Glomerular endothelial cell (primary cell): Measurements from ENCODE around the gene AGFG2. TPM values are rescaled to one million over a fixed set of nuclear protein-coding genes. Genes with fewer than 3 reads are reported as not detected.

ENCODE experiments used
- DNase-seq: peaks from one replicate; pipeline ENCODE4 v3.0.0-alpha.2; 2011; ENCODE audit warnings: low read depth, low spot score; ENCODE audit errors: extremely low read depth
- total RNA-seq: library from RNA; depleted of rRNA; stranded (reverse); fragments of >200 nt; gene quantifications from 2 replicates; pipeline ENCODE4 v1.2.3, GENCODE V29; 2015

The AGFG2 gene
- total RNA-seq, 1 donor from 2014 or later = 37.3 TPM

DNA sequence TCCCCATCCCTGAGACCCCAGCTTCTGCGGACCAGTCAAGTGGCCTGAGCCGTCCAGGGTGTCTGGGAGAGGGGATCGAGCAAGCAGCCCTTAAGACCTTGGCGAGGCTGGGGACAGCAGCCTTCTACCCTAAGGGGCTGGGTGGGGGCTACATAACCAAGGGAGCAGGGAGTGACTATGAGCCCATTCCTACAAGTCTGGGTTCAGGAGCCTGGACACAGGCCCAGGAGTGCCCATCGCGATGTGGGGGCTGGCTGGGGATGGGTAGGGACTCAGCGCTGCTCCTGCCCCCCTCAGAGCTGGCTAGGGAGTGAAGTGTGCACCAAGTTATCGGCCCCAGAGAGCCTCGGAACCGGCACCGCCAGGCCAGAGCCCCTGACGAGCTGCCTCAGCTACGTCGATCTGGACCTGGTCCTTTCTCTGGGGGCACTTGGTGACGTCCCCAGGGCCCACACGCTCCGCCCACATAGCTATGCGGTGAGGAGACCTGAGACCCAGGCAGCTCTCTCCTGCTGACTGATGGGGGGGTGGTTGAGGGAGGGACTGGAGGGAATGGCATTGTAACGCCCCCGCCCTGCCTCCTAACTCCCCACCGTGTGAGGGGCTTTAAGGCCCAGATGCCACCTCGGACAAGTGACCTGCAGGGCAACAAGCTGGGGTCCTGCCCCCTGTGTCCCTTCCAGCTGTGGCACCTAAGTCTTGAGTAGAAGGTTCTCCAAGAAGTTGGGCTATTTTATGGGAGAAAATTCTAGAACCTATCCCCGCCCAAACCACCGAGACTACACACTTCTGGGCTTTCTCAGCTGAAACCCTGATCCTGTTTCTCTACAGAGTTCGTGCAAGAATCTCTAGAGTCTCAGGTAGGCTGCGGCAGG lies 32.2 kb downstream of the AGFG2 start:
- DNase-seq = no peak

GRCh38 chr7:100571829-100572116 lies 32.8 kb downstream of the AGFG2 start:
- no peak for DNase-seq

DNA sequence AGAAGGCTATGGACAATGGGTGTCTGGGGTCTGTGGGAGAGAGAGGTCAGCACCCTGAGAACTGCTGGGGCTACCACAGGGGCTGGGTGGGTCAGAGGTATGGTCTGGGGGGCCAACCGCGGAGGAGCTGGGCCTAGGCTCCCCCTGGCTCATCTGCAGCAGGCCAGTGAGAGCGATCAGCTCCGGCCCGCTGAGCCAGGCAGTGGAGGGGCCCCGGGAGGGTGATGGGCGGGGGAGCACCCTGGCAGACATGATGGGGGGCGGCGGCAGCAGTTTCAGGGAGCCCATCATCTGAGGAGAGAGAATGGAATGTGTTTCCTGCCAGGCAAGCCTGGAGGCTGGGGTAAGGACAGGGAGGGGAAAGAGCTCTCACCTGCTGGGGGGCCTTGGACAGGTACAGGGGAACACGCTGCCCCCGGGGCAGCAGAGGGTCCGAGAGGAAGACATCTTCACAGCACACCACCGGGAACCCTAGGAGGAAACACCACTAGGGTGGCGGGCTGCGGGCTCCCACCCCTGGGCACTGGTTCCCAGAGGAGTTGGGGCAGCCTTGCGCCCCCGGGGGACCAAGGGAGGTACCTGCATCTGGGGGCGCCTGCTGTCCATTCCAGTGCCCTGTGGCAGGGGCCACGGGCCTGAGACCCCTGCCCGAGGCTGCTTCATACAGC lies 33.4 kb downstream of the AGFG2 start:
- no peak for DNase-seq

DNA sequence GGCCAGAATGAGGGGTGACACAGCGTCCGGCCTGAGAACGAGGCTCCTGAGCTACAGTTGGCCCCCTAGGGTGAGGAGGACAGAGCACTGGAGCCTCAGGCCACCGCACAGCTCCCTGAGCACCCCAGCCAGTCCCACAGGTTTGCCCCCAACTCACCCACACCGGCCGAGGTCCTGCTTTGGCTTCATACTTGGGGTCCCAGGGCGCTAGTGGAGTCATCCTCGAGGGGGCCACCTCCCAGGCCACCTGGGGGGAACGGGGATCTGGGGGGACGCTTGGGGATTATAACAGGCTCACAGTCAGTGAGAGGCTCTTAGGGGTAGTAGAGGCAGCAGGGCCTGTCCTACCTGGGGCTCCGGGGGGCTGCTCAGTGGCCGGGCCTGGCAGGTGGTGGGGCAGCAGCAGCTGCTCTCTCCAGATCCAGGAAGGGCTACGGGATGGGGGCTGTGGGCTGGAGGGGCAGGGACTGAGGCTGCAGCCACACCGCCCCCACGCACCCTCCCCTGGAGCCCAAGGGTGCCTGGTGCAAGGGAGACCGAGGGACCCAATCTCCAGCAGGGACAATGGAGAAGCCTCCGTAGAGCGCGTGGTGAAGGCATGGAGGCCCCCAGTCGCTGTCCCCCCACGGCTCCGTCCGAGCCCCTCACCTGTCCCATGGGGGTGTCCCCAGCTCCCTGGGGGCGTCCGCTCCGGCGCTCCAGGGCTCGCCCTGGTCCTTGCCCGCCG lies 34.1 kb downstream of the AGFG2 start:
- no peak for DNase-seq

DNA sequence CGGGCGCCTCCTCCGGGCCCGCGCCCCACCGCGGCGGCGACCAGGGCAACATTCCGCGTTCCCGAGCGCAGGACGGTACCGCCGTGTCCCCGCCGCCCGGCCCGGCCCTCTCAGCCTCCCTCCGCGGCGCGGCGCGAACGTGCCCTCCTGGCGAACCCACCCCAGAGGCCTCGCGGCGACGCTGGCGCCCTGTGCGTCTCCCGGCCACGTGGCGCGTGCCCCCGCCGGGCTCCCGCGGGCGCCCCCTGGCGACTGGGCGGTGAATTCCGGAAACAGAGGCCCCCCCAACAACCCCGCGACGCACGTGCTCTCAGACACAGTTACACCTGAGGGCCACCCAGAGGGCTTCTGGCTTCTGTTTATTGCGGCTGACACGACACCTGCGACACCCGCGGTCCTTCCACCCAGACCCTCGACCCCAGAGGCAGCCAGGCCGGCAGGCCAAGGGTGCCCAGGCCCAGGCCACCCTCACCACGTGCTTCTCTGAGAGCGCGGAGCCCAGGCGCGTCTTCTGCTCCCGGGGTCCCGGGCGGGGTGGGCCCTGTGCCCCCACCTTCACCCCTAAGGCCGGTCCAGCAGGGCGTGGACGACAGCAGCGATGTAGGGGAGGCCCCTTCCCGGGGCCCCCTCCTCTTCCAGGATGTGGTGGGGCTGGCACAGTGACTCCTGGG lies 34.8 kb downstream of the AGFG2 start, which contains the start of gene SAP25:
TSS of gene SAP25 (minus strand) at position 210 of the 671 bp plus-strand sequence. CDS start at position 52, 158 bp downstream.
- no peak for DNase-seq

- no peak for DNase-seq
Observed at GRCh38 chr7:100574362-100575205, 35.6 kb downstream of the AGFG2 start.

- no peak for DNase-seq
Observed at GRCh38 chr7:100575206-100575631, 36.2 kb downstream of the AGFG2 start.

DNA sequence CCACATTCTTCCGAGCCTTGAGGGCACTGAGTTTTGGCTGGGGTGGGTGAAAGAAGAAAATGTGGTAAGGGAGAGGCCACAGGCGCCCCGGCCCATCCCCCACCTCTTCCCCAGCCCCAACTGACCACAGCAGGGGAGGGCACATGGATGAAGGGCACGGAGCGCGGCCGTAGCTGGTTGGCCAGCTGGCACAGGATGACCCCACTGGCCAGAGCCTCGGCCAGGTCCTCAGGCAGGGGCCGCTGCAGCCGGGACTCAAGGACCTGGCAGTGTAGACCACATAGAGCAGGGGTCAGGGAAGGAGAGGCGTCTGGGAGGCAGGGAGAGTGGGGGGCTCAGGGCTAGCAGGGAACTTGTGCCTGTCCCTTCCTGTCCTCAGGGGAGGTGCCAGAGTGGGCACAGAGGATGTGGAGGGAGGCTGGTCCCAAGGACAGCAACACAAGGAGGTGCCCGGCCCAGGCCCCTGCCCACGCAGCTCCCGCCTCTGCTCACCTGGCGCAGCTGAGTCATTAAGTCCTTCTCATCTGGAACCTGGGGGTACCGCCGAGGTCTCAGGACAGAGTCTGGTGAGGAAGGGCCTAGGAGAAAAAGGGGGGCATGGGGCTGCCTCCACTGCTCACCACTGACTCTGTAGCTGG lies 36.9 kb downstream of the AGFG2 start:
- DNase-seq = no peak

GRCh38 chr7:100576384-100576993 lies 37.5 kb downstream of the AGFG2 start:
- no peak for DNase-seq

- DNase-seq = no peak
Observed at GRCh38 chr7:100577103-100577502, 38.1 kb downstream of the AGFG2 start.

GRCh38 chr7:100577507-100577906 lies 38.5 kb downstream of the AGFG2 start:
- no peak for DNase-seq

DNA sequence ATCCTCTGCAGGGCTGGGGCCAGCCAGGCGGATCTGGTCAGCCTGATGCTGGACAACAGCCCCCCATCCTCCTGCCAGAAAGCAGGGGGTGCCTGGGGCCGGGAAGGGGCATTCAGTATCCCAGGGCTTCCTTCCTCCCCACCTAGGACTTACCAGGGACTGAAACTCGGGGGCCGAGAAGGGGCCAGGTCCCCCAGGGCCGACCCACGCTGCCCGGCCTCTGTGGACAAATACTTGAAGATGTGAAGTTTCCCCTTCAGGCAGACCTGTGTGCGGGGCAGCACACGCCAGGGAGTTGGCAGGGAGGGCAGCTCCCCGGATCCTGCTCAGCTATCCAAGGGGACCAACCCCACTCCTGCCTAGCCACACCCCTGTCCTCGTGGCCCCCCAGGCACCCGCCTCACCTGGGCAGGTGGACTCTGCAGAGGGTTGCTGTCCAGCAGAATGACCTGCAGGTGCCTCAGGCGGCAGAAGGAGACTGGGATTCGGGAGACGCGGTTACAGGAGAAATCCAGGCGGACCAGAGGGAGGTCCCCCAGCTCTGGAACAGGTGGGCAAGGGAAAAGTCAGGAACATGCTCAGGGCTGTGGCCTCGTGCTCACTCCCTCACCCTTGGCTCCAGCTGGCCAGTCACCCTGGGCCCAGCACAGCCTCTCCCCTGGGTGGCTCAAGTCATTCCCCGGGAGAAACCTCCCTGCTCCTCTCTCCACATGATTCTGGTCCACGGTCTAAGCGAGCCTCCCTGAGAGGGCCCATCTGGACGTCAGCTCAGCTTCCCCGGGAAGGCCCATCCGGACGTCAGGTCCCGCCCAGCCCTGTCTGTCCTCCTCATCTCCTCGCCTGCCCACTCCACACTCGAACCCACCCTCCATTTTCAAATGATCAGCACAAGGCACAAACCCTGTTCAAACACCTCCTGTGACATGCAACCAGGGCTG lies 39.5 kb downstream of the AGFG2 start:
- DNase-seq = no peak

- no peak for DNase-seq
Observed at GRCh38 chr7:100580466-100581283, 41.7 kb downstream of the AGFG2 start.

DNA sequence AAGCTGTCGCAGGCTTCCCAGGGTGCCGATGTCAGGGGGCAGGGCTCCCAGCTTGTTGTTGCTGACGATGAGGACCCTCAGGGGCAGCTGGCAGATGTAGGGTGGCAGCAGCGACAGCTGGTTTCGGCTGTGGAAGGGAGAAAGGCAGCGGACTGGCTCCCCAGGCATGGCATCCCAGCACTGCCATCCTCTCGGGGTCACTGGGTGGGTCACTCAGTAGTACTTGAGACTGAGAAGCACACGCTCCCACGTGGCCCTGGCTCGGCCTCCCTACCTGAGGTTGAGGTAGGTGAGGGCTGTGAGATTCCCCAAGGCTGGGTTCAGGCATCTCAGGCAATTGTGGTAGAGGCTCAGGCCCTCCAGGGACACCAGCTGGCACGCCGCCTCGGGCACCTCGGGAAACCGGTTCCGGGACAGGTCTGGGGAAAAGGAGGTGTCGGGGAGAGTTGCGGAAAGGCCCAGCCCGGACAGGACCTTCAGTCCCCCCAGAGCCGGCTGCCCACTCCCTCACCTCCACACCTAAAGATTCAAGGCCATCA lies 43.1 kb downstream of the AGFG2 start:
- DNase-seq = no peak

- DNase-seq = no peak
Observed at GRCh38 chr7:100582650-100583049, 43.6 kb downstream of the AGFG2 start.

DNA sequence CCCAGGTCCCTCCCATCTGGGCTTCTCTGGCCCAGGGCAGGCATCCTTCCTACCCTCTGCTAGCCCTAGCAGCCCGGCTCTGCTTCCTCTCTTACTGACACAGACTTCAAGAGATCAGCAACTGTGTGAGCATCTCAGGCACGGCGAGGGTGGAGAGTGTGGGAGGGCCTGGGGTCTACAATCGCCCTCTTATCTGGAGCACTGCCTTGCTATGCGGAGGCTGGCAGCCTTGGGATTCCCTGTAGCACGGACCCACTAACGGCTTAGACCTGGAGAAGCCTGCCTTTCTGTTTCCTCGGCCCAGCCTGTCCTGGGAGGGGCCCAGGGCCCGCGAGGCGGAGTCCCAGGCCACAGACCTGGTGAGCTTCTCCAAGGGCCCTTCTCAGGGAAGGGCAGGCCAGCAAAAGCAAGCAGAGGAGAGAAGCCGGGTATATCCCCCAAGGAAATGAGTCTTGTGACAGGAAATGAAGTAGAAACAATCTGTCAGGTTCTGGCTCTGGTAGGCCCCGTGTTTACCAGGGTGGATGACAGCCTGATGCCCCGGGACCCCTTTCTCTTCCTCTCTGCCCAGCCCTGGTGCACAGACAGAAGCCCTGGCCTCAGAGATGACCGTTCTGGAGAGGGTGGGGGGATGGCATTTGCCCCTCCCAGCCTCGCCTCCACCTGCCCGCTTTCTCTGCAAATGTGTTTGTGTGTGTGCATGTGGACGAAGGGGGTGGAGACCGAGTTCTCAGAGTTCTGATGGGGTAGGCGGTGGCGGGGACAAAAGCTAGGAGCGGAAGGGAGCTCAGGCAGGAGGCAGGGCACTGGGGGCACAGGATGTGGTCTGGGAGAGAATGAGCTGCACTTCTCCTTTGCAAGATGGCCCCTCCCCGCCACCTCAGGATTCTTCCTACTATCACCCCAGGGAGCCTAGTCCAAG lies 44.4 kb downstream of the AGFG2 start:
- no peak for DNase-seq
